Neural crest cell (in vitro differentiated cells): ENCODE results near the gene TYRO3. TPM values are rescaled to one million over a fixed set of nuclear protein-coding genes. Genes with fewer than 3 reads are reported as not detected.

Experiments used
- DNase-seq: peaks from one replicate; pipeline ENCODE4 v3.0.0; 2021; ENCODE audit warnings: low read depth, mixed read lengths, low spot score
- H3K27ac Mint-ChIP-seq: one replicate; pipeline ENCODE4 v1.8.0; 2021; ENCODE audit warnings: mild to moderate bottlenecking, mixed read lengths; ENCODE audit not compliant: unreplicated experiment
- H3K27me3 Mint-ChIP-seq: 2 replicates; pipeline ENCODE4 v1.8.0; 2021; ENCODE audit warnings: low read depth, mild to moderate bottlenecking, mixed read lengths
- H3K36me3 Mint-ChIP-seq: 2 replicates; pipeline ENCODE4 v1.8.0; 2021; ENCODE audit warnings: low read depth, mild to moderate bottlenecking, mixed read lengths
- H3K4me1 Mint-ChIP-seq: 2 replicates; pipeline ENCODE4 v1.8.0; 2021; ENCODE audit warnings: mixed read lengths
- H3K4me3 Mint-ChIP-seq: one replicate; pipeline ENCODE4 v1.8.0; 2021; ENCODE audit warnings: mild to moderate bottlenecking, mixed read lengths
- H3K9me3 Mint-ChIP-seq: 2 replicates; pipeline ENCODE4 v1.8.0; 2021; ENCODE audit warnings: mixed read lengths
- CTCF ChIP-seq: fragments of 200-600 bp; sonication (generic); conservative IDR thresholded peaks from 2 replicates; pipeline ENCODE4 v1.5.0; 2021; ENCODE audit warnings: antibody characterized with exemption, mild to moderate bottlenecking
- total RNA-seq: library from RNA; stranded (reverse); gene quantifications from 2 replicates; pipeline ENCODE4 v1.2.1, GENCODE V29; 2021

The TYRO3 gene
- total RNA-seq, 1 donor from 2014 or later = 71.7 TPM

DNA sequence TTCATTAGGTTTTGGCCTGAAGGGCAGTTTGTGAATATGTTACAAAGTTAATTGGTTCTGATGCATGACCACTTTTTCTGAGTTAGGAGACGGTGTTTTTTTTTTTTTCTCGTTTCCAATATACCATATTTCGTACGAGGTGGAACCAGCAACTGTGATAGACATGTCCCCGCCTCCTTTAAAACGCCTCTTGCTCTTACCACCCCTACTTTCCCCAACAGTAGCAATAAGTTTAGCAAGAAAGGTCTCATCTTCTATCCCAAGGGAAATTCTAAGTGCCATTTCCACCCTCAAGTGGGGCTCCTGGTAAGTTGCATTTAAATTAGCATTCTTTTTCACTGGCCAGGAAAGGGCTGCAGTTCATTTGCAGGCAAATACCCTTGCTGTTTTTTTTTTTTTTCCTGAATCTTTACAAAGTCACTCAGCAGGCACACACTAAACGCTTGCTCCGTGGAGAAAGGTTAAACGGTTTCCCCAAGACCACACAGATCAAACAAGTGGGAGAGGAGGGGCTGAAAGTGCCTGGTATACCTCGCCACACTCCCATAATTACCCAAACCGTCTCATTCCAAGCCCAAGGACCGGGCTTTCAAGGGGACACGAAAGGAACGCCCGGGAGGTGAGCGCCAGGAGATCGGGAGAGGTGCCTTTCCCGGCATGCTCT is 61.7 kb downstream of the TYRO3 start:
- Mint-ChIP-seq H3K27ac (no peak overlapping the region), H3K4me3 (peak overlapping the region; percentile 64), H3K27me3 (peaks cover 25% of the 10 kb centered on the region), H3K9me3 (peaks cover 15% of the 10 kb centered on the region), H3K36me3 (no peaks in the 10 kb centered on the region), H3K4me1 (peaks cover 9% of the 10 kb centered on the region)
- TF ChIP-seq CTCF = no peak
- no peak for DNase-seq

GRCh38 chr15:41621200-41622193 is 62.5 kb downstream of the TYRO3 start:
- H3K4me3 Mint-ChIP-seq = peak overlapping the region; percentile 64
- H3K27ac Mint-ChIP-seq = peak overlapping the region; percentile 35
- peaks cover 25% of the 10 kb centered on the region for H3K27me3 Mint-ChIP-seq
- peaks cover 15% of the 10 kb centered on the region for H3K9me3 Mint-ChIP-seq
- H3K4me1 Mint-ChIP-seq = peaks cover 9% of the 10 kb centered on the region
- DNase-seq = peak; percentile 54
- no peaks in the 10 kb centered on the region for H3K36me3 Mint-ChIP-seq
- TF ChIP-seq CTCF = no peak

DNA sequence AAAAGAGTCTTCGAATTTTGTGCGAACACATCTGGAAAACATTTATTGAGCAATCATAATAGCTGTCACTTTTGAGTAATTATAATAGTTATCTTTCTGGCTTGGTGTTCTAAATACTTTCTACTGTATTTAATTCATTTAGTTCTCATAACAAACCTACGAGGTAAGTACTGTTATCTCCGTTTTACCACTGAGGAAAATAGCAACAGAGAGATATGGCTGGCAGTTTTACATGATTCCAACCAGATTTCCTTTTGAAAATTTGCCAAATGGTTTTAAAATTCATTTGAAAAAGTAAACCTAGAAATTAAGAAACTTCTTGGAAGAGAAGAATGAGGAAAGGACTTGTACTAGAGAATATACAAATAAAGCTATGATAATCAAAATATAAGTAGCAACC is 63.9 kb downstream of the TYRO3 start:
- peaks cover 25% of the 10 kb centered on the region for H3K27me3 Mint-ChIP-seq
- no peak overlapping the region for H3K27ac Mint-ChIP-seq
- H3K4me1 Mint-ChIP-seq = peaks cover 9% of the 10 kb centered on the region
- no peaks in the 10 kb centered on the region for H3K36me3 Mint-ChIP-seq
- peak overlapping the region; percentile 65 for H3K4me3 Mint-ChIP-seq
- DNase-seq = no peak
- TF ChIP-seq CTCF = no peak
- H3K9me3 Mint-ChIP-seq = peaks cover 12% of the 10 kb centered on the region

DNA sequence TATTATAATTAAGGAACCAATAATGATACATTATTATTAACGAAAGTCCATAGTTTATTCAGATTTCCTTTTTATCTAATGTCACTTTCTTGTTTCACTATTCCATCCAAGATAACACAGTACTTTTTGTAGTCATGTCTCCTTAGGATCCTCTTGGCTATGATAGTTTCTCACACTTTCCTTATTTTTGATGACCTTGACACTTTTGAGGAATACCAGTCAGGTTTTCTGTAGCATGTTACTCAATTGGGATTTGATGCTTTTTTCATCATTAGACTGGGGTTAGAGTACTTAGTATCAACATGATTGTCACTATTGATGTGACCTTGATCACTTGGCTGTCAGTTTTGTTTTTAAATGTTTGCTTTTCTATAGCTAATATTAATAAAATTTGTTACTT is 68.2 kb downstream of the TYRO3 start:
- H3K4me1 Mint-ChIP-seq = peaks cover 15% of the 10 kb centered on the region
- peaks cover 2% of the 10 kb centered on the region for H3K27me3 Mint-ChIP-seq
- no peak overlapping the region for H3K27ac Mint-ChIP-seq
- H3K36me3 Mint-ChIP-seq = peaks cover 3% of the 10 kb centered on the region
- H3K9me3 Mint-ChIP-seq = no peaks in the 10 kb centered on the region
- no peak for TF ChIP-seq CTCF
- no peak for DNase-seq
- no peak overlapping the region for H3K4me3 Mint-ChIP-seq

- no peak for TF ChIP-seq CTCF
- no peaks in the 10 kb centered on the region for H3K27me3 Mint-ChIP-seq
- peaks cover 15% of the 10 kb centered on the region for H3K4me1 Mint-ChIP-seq
- no peak overlapping the region for H3K27ac Mint-ChIP-seq
- peaks cover 3% of the 10 kb centered on the region for H3K36me3 Mint-ChIP-seq
- no peaks in the 10 kb centered on the region for H3K9me3 Mint-ChIP-seq
- H3K4me3 Mint-ChIP-seq = no peak overlapping the region
- DNase-seq = no peak
Measured at GRCh38 chr15:41629463-41629862, 70.5 kb downstream of the TYRO3 start.
